ENCODE measurements around the gene PARD6A. TPM values are rescaled to one million over a fixed set of nuclear protein-coding genes. Genes with fewer than 3 reads are reported as not detected.

The PARD6A gene
- total and polyA plus RNA-seq, 2 donors (not counting 1 experiment from before 2014, with no cell fraction given) = 0.36 to 4.8 TPM

GRCh38 chr16:67661886-67662652, 1.3 kb downstream of the PARD6A start:
- Histone ChIP-seq H3K27me3 (ENCODE audit: control insufficient read depth, insufficient read depth, low read length) (no peaks in the 10 kb centered on the region), H3K4me1 (ENCODE audit: control insufficient read depth, extremely low read depth, insufficient read depth, low read length) (peaks cover 13% of the 10 kb centered on the region), H4K20me1 (ENCODE audit: control insufficient read depth, extremely low read depth, insufficient read depth, low read length) (no peaks in the 10 kb centered on the region), H2AFZ (ENCODE audit: low read length) (no peak overlapping the region), H3K4me2 (ENCODE audit: extremely low read depth, insufficient read depth, low read length) (no peak overlapping the region), H3K79me2 (ENCODE audit: control insufficient read depth, insufficient read depth, low read length) (no peaks in the 10 kb centered on the region), H3K9ac (ENCODE audit: insufficient read depth, low read length) (no peak overlapping the region), H3K4me3 (replicated peaks in 1 of 4; ENCODE audit: control extremely low read depth in 1 of 4, insufficient read depth in 1 of 4, low read depth in 3 of 4, low read length in 4 of 4) (no peak overlapping the region), H3K9me3 (ENCODE audit: control insufficient read depth, insufficient read depth, low read depth, low read length) (no peaks in the 10 kb centered on the region), H3K36me3 (ENCODE audit: control insufficient read depth, insufficient read depth, low read length) (peaks cover 6% of the 10 kb centered on the region), H3K27ac (ENCODE audit: insufficient read depth, low read length) (no peak overlapping the region)
- TF ChIP-seq EZH2 (IDR thresholded peaks at IDR 0.05; ENCODE audit: low read length, missing control alignments) (no peak), CTCF (conservative IDR thresholded peaks at IDR 0.05 in 1 of 2, IDR thresholded peaks at IDR 0.05 in 1 of 2; ENCODE audit: low read depth in 1 of 2, low read length in 2 of 2) (no peak)
- DNase-seq (ENCODE audit: low read depth in 2 of 2) = no peak

GRCh38 chr16:67662653-67663010, 1.9 kb downstream of the PARD6A start:
- H3K27ac ChIP-seq (ENCODE audit: insufficient read depth, low read length) = no peak overlapping the region
- H3K79me2 ChIP-seq (ENCODE audit: control insufficient read depth, insufficient read depth, low read length) = no peaks in the 10 kb centered on the region
- H2AFZ ChIP-seq (ENCODE audit: low read length) = no peak overlapping the region
- no peak overlapping the region for H3K9ac ChIP-seq (ENCODE audit: insufficient read depth, low read length)
- TF ChIP-seq CTCF (conservative IDR thresholded peaks at IDR 0.05 in 1 of 2, IDR thresholded peaks at IDR 0.05 in 1 of 2; ENCODE audit: low read depth in 1 of 2, low read length in 2 of 2) (no peak), EZH2 (IDR thresholded peaks at IDR 0.05; ENCODE audit: low read length, missing control alignments) (no peak)
- no peaks in the 10 kb centered on the region for H4K20me1 ChIP-seq (ENCODE audit: control insufficient read depth, extremely low read depth, insufficient read depth, low read length)
- no peak overlapping the region for H3K4me3 ChIP-seq (replicated peaks in 1 of 4; ENCODE audit: control extremely low read depth in 1 of 4, insufficient read depth in 1 of 4, low read depth in 3 of 4, low read length in 4 of 4)
- peaks cover 6% of the 10 kb centered on the region for H3K36me3 ChIP-seq (ENCODE audit: control insufficient read depth, insufficient read depth, low read length)
- H3K4me1 ChIP-seq (ENCODE audit: control insufficient read depth, extremely low read depth, insufficient read depth, low read length) = peaks cover 18% of the 10 kb centered on the region
- no peak overlapping the region for H3K4me2 ChIP-seq (ENCODE audit: extremely low read depth, insufficient read depth, low read length)
- no peak for DNase-seq (ENCODE audit: low read depth in 2 of 2)
- no peaks in the 10 kb centered on the region for H3K9me3 ChIP-seq (ENCODE audit: control insufficient read depth, insufficient read depth, low read depth, low read length)
- no peaks in the 10 kb centered on the region for H3K27me3 ChIP-seq (ENCODE audit: control insufficient read depth, insufficient read depth, low read length)

GRCh38 chr16:67663151-67663876, 2.6 kb downstream of the PARD6A start:
- Histone ChIP-seq H3K4me2 (ENCODE audit: extremely low read depth, insufficient read depth, low read length) (no peak overlapping the region), H3K27me3 (ENCODE audit: control insufficient read depth, insufficient read depth, low read length) (no peaks in the 10 kb centered on the region), H3K36me3 (ENCODE audit: control insufficient read depth, insufficient read depth, low read length) (peaks cover 3% of the 10 kb centered on the region), H3K4me1 (ENCODE audit: control insufficient read depth, extremely low read depth, insufficient read depth, low read length) (peaks cover 20% of the 10 kb centered on the region), H3K9me3 (ENCODE audit: control insufficient read depth, insufficient read depth, low read depth, low read length) (no peaks in the 10 kb centered on the region), H3K4me3 (replicated peaks in 1 of 4; ENCODE audit: control extremely low read depth in 1 of 4, insufficient read depth in 1 of 4, low read depth in 3 of 4, low read length in 4 of 4) (no peak overlapping the region), H2AFZ (ENCODE audit: low read length) (no peak overlapping the region), H3K9ac (ENCODE audit: insufficient read depth, low read length) (no peak overlapping the region), H4K20me1 (ENCODE audit: control insufficient read depth, extremely low read depth, insufficient read depth, low read length) (no peaks in the 10 kb centered on the region), H3K27ac (ENCODE audit: insufficient read depth, low read length) (no peak overlapping the region), H3K79me2 (ENCODE audit: control insufficient read depth, insufficient read depth, low read length) (no peaks in the 10 kb centered on the region)
- DNase-seq (ENCODE audit: low read depth in 2 of 2) = no peak
- TF ChIP-seq CTCF (conservative IDR thresholded peaks at IDR 0.05 in 1 of 2, IDR thresholded peaks at IDR 0.05 in 1 of 2; ENCODE audit: low read depth in 1 of 2, low read length in 2 of 2) (peak in 1 of 2 donors; percentile 34), EZH2 (IDR thresholded peaks at IDR 0.05; ENCODE audit: low read length, missing control alignments) (no peak)

Measured in fibroblast of lung (primary cell).